Uterus (tissue), 2 donors: ENCODE measurements around the gene HERC3.

Experiments used
- CTCF ChIP-seq, 4 experiments: fragments of 200-600 bp in 2 of 4; fragments of 450-650 bp in 2 of 4; sonication (generic) in 2 of 4; IDR thresholded peaks; one replicate each; pipeline ENCODE4 v1.5.1; 2016 to 2019; ENCODE audit warnings: antibody characterized with exemption in 4 of 4, mild to moderate bottlenecking in 2 of 4, moderate library complexity in 1 of 4
- POLR2A ChIP-seq, 2 donors: fragments of 450-650 bp; IDR thresholded peaks; one replicate each; pipeline ENCODE4 v1.6.1; 2016; ENCODE audit warnings: antibody characterized with exemption in 2 of 2, mild to moderate bottlenecking in 1 of 2, moderate library complexity in 1 of 2

GRCh38 chr4:88592600-88593448 is 544 bp downstream of the HERC3 start:
- TF ChIP-seq CTCF (IDR thresholded peaks at IDR 0.05) (peak in 2 of 4 experiments; percentile 1 to 8), POLR2A (IDR thresholded peaks at IDR 0.05) (peak; percentile 45 to 54)
